Globus pallidus (tissue), 1 donor: Measurements from ENCODE around the gene CYSTM1.
"Not testable (repeated sequence)": the region's sequence is repeated elsewhere in the genome, so short reads cannot be mapped to it uniquely, and the experiment has no call there.

Experiments used
- DNase-seq: peaks from one replicate; pipeline ENCODE4 v3.0.0-alpha.2; 2015; ENCODE audit warnings: low spot score

CYSTM1 gene

DNA sequence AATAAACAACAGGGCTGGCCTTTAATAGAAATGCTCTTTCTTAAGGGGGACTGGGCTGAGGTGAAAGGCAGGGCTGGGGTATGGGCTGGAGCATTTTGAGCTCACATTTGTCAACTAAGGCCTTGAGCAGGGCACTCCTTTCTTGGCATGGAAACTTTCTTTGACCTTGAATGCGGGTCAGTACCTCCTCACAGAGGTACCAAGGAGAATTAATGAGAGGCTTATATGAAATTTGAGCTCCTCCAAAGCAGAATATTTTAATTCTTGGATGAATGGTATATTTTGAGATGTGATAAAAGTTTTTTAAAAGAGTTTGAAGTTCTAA is 3.1 kb downstream of the CYSTM1 start:
- no peak for DNase-seq

DNA sequence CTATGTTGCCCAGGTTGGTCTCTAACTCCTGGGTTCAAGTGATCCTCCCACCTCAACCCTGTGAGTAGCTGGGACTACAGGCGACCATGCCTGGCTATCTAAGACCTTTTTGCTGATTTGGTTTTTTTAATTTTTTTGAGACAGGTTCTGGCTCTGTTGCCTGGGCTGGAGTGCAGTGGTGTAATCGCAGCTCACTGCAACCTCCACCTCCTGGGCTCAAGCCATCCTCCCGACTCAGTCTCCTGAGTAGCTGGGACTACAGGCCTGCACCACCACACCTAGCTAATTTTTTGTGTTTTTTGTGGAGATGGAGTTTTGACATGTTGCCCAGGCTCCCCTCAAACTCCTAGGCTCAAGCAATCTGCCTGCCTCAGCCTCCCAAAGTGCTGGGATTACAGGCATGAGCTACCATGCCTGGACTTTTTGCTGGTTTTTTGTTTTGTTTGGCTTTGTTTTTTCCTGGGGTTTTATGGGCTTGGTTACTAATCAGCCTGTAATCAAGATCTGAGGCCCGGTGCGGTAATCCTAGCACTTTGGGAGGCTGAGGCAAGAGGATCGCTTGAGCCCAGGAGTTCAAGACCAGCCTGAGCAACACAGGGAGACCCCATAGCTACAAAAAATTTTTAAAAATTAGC is 3.6 kb downstream of the CYSTM1 start:
- DNase-seq: no peak

DNA sequence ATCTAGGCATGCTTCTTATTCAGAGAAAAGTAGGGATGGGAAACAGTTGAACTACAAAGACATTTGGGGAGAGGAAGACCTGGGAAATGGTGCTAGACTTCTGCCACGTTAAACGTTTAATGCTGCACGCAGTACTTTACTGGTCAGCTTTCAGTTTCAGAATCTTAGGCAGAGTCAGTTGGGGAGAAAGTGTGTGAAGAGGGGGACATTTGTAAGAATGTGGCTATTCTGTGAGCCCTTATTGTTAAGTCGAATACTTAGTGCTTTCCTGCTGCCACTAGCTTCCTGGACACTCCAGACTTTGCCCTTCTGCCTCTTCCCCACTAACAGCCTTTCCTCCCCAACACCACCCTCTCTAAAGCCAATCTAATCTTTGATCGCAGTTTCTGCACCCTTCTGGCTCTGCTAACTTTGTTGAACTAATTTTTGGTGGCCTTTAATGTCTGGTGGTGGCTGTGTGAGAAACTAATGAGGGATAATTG is 6.1 kb downstream of the CYSTM1 start:
- no peak for DNase-seq

DNA sequence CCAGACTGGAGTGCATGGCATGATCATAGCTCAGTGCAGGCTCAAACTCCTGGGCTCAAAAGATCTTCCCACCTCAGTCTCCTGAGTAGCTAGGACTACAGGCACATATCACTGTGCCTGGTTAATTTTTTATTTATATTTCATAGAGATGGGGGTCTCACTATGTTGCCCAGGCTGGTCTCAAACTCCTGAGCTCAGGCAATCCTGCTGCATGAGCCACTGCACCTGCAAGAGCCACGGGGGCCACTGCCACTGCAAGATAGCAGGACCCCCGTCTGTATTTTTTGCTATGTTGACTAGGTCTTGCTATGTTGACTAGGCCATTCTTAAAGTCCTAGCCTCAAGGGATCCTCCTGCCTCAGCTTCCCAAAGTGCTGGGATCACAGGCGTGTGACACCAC is 6.5 kb downstream of the CYSTM1 start:
- DNase-seq: no peak

DNA sequence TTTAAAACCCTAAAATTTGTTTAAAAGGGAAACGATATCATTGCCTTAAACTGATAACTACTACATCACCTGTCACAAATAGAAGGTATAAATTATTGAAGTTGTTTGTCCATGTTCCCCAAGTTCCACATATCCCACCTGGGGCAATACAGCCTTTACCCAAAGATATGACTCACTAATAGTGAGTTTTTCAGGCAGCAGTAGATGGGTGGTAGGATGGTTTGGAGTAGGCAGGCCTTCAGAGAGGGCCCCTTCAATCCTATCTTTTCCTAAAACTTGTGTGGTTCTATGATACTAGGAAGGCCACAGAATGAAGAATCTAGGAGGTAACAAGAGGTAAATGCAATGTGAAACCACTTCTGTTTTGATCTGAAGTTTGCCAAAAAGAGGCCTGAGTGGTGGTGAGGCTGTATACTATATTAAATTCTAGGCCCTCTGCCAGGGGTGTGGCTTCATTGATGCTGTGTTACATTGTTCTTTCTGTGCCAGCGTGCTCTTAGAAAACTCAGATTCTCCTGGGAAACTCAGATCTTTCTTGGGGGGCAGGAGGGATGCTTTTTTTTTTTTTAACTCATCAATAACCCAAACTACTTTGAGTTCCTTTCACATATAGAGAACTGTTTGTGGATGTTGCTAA is 7.2 kb downstream of the CYSTM1 start:
- no peak for DNase-seq

DNA sequence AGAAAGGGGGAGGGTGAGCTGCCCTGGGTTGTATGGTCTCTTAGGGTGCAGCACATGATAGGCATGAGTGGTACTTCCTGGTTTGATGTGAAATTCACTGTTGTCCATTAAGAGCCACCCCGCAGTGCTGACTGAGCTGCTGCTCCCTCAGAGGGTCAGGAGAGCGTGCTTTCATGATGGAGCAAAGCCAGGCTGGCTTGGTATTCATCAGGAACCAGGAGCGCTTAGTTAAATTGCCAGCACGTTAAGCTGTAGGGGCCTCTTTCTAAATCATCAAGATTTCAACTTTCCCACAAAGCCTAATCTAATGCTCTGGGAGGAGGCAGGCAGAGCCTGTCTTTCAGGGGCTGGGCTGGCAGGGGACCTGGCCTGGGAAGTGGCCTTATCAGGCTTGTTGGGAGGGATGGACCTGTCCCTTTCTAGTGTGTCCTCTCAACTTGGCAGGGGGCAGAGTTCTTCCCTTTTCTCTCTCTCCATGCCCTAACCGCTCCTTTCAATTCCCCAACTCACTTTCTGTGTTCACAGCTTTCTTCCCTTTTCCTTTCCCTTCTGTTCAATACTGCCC is 7.9 kb downstream of the CYSTM1 start:
- no peak for DNase-seq

DNA sequence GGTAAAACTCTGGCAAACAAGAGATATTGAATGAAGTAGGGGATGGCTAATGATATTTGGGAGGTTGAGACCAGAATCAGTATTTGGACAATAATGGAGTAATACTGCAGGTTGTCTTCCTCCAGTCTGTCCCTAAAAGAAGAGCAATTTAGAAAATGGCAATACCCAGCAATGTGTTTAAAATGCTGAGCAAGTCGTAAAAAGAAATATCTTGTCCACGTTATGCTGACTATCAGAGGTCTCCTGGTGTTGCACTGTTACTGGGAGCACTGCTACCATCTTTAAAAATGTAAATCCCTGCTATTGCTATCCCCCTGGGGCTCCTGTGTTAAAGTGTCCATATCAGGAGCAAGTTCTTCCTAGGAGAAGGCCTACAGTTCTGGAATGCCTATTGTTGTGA is 10.4 kb downstream of the CYSTM1 start:
- DNase-seq: no peak

DNA sequence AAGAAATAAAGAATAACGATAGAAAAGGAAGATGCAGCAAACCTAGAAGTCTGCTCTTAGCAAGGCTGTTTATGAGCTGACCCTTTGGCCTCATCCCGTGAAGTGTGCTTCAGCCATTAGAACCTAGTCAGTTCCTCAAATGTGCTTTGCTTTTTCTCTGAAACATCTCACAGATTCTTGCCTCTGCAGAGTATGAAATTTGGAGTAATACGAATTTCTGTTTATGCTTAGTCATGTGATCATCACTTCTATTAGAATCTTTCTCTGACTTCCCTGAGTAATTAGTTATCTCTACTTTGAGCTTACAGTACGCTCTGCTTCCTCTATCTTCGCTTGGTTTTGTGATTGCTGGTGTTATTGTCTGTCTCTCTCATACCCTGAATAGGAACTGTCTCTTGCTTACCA is 11.3 kb downstream of the CYSTM1 start:
- DNase-seq: no peak

DNA sequence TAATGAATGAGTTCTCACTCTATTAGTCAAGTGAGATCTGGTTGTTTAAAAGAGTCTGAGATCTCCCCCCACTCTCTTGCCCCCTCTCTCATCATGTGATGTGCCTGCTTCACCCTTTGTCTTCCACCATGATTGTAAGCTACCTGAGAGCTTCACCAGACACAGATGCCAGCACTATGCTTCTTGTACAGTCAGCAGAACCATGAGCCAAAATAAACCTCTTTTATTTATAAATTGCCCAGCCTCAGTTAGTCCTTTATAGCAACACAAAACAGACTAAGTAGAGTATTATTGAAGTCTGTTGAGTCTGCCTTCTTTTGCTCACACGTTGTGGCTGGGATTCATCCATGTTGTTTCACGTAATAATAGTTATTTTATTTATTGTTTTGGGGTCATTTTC is 14.3 kb downstream of the CYSTM1 start:
- DNase-seq: no peak

DNA sequence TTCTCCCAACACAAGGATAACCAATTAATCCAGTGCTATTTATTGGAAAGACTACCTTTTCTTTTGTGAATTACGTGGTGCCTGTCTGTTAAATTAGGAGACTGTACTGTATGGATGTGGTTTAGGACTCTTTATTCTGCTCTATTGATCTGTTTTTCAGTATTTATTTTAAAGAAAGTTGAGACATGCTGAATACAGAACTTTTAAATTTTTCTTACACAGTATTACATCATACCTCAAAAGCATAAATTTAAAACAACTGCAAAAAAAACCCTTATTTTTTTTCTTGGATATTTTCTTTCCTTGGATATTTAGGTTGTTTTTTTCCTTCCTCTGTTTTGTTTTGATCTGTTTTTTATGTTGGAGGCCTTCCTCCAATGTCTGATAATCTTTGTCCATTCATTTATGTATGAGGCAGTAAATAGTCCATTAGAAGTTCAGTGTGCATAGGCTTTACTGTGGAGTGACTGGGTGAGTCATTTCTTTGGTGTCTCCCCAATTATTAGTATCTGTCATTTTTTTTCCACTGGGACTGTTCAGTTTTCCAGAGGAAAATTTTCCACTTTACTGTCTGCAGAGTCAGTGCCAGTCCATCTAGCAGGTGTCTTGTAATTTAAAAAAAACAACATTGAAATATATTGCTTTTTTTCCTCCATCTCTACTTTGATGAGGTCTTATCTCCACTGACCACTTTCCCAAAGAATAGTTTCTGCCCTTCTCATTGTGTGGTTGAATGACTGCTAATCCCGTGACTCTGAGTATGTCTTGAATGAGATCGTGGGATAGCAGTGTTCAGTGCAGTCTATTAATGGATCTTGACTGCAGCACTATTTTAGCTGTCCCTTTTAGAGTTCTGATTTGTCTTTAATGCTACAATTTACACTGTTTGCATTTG is 15.2 kb downstream of the CYSTM1 start:
- DNase-seq: no peak

DNA sequence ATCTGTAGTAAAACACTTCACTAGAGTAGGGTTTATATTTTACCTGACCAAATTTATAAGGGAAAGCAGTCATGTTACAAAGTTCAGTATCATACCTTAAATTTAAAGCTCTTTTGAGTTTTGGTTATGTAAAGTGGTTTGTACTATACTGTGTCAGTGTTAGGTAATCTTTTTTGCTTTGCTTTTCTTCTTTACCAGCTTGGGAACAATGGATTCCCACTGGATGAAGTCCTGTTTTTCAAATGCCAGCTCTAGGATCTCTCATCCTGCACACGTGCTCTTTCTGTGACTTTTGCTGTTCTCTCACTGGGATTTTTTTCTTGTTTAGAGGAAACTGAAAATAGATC is 15.9 kb downstream of the CYSTM1 start:
- DNase-seq: no peak

DNA sequence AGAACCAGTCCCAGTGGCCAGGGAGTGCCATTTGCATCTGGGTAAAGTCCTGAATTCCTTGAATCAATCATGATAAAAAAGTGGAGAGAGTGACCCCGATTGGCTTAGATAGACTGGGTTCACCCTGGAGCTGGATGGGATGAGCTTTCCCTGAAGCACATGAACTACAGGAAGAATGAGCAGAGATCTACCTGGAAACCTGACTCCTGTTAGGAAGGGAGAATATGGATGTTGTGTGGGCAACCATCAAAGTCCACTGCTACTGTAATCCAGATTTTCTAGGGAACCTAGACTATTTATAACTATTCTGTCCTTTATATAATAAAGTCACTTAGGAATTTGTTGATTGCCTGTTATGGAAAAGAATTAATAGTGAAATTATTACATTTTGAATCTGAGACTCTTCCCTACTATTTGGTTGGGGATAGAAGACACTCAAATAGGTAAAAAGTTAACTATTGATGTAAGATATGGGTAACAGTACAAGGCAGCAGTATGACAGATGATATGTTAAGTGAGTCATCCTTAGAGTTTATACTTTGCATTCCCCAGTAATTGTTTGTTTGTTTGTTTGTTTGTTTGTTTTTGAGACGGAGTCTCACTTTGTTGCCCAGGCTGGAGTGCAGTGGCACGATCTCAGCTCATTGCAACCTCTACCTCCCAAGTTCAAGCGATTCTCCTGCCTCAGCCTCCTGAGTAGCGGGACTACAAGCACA is 17.9 kb downstream of the CYSTM1 start:
- no peak for DNase-seq

DNA sequence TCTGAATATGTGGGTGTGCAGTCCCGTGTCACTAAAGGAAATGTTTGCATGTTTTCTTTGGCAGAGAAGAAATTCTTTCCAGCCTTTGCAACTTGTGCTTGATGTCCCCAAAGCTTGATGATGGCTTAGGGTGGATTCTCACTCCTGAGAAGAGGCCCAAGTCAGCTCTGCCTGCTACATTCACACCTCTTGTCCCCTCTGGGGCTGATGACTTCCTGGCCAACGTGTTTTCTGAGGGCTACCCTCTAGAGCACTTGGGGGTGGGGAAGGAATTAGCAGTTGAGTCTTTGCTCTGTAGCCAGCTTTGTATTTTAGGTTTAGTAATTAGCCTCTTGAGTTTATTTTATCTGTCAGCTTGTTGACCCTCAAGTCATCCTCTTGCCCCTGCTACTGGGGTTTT is 19.7 kb downstream of the CYSTM1 start:
- DNase-seq: no peak

DNA sequence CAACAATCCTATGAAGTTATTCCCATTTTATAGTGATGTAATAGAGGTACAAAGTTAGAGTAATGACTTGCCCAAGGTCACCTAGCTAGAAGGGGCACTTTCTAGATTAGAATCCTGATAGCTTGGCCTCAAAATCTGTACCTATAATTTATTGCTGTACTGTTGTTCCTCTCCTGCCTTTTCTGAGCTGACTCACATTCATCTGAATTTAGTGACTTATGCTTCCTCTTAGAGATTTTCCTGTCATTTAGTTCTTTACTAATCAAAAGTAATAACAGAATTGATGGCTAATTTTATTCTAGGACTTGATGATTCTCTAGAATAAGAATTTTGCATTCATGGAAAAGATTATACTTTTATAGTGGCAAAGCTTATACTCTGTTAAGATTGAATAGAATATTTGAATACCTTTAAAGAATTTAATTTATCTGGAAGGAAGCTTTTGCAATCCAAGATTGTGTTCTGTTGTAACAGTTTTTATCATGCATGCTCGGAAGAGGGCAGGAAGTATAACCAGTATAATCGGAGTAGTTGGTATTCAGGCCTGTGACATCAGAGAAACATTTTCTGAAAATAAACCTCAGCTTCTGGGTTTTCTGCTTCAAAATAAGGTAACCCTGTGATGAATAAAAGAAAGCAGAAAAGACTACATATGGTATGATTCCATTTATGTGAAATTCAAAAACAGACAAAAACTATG is 21.3 kb downstream of the CYSTM1 start:
- DNase-seq: no peak

DNA sequence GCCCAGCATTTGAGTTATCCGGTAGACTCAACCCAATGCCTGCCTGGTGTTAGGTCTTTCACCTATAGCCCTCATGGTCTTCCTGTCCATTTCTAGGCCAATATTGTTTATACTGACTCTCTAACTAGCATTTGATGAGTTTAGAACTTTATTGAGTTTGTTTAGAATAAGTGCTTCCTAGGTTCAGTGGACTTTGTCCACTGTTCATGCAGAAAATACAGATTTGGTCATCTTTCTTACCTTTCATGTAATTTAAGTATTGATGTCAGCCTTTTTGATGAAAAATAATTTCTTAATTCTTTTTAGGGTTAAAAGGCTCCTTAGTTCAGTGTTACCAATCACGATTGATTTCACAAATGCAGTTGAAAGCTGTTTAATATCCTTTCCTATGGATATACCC is 22.0 kb downstream of the CYSTM1 start:
- no peak for DNase-seq

DNA sequence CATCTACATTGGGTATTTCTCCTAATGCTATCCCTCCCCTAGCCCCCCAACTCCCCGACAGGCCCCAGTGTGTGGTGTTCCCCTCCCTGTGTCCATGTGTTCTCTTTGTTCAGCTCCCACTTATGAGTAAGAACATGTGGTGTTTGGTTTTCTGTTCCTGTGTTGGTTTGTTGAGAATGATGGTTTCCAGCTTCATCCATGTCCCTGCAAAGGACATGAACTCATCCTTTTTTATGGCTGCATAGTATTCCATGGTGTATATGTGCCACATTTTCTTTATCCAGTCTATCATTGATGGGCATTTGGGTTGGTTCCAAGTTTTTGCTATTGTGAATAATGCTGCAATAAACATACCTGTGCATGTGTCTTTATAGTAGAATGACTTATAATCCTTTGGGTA is 23.9 kb downstream of the CYSTM1 start:
- not testable (repeated sequence) for DNase-seq

DNA sequence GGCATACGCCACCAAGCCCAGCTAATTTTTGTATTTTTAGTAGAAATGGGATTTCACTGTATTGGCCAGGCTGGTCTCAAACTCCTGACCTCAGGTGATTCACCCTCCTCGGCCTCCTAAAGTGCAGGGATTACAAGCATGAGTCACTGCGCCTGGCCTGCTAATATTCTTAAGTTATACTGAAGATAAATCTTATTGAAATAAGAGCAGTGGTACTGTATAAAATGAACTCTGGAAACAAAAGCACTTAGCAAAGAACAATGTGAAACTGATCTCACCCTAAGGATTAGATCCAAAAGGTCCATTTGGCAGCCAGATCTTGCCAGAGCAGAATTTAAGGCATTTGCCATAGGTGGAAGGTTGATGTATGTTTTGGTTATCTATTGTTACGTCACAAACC is 27.1 kb downstream of the CYSTM1 start:
- DNase-seq: no peak

DNA sequence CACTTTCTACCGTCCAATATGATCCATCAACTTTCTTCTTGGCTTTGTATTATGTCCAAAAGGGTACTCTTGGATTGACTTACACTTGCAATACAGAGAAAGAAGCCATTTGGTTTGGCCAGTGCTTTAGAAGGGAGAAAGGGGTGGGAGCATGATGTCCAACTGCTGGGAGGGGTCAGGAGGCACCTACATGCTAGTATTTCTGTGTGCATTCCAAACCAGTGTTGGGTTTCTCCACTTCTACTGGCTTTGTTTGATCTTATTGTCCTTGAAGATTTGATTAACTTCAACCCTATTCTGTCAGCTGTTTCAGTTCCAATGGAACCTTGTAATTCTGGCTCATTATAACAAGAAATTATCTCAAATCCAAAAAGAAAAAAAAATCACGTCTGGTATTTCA is 27.6 kb downstream of the CYSTM1 start:
- no peak for DNase-seq

DNA sequence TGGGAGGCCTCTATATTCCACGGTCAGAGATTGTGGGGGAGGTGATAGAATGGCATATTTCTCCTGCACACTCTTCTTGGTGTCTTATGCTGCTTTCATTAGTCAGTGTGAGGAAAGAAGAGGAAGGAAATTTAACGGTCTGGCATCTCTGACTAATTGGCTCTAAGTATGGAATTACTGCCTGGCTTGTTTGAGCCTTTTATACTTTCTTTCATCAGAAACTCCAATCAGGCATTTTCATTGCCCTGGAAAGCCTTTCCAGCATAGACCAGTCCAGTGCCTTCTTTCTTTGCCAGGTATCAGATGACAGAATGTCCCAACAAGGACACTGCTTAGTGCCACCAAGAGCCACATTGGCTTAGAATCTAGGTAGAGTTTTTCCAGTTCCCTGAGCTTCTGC is 30.2 kb downstream of the CYSTM1 start:
- DNase-seq: peak; percentile 20

DNA sequence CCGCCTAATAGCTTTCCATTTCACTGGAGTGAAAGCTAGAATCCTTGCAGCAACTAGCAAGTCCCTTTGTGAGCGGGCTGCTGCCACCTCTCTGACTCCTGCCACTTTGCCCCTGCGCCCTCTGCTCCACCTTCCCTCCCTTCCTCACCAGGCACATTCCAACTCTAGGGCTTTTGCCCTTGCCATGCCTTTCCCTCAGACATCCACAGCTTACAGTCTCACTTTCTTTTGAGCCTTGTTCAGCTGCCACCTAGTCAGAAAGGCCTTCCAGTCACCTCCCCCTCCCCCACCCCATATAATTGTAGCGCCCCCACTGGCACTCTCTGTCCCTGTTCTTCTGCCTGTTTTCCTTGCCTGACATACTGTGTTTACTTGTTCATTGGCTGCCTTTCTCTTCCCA is 31.0 kb downstream of the CYSTM1 start:
- DNase-seq: no peak

DNA sequence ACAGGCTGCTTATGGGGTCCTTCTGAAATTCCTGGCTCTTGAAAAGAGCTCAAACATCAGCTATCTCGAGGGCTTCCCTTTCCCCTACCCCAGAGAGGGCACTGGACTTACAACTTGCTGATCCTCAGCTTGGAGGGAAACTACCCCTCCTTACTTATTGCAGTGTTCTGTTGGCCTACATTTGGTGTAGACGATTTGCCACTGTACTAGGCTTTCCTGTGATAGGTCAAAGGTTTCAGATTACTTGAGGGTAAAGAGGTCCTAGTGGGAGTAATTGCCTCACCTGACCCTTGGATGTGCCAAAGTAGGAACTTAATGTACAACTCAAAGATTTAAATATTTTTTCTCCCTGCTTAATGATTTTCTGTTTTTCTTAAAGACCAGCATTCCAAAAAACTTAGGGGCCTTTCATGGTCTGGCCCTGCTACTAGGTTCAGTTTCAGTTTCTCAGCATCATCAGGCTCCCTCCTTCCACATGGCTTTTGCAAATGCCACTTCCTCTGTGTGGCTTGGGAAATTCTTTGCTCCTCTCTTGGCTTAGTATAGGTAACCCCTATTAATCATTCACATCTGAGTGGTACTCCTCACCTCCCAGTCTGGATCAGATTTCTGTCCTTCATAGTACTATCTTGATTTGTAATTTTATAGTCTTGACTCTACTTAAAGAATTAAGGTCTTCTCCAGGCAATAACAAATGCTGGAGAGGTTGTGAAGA is 32.4 kb downstream of the CYSTM1 start:
- no peak for DNase-seq
